GM23338 (cell line): ENCODE measurements around the gene NPHS1.

Source experiments
- CREB1 ChIP-seq: fragments of 250-450 bp; sonication (Bioruptor Pico); IDR thresholded peaks from 2 replicates; pipeline ENCODE4 v1.5.0; 2020; ENCODE audit warnings: low read depth, mild to moderate bottlenecking, moderate library complexity
- CTCF ChIP-seq, 2 experiments: fragments of 200-600 bp in 1 of 2; sonication (generic) in 1 of 2; conservative IDR thresholded peaks; 2 replicates each; pipeline versions ENCODE4 v1.5.1 to v1.6.1; 2016 to 2017; ENCODE audit warnings: antibody characterized with exemption in 2 of 2, low read depth in 2 of 2, mild to moderate bottlenecking in 2 of 2, moderate library complexity in 1 of 2
- EZH2 ChIP-seq: fragments of 200-600 bp; sonication (generic); IDR thresholded peaks from one replicate; pipeline ENCODE4 v1.8.0; 2017; ENCODE audit warnings: antibody characterized with exemption, mild to moderate bottlenecking, low read depth; ENCODE audit not compliant: unreplicated experiment
- EZH2phosphoT487 ChIP-seq: fragments of 200-600 bp; sonication (generic); IDR thresholded peaks from one replicate; pipeline ENCODE4 v1.8.1; 2018; ENCODE audit warnings: antibody characterized with exemption; ENCODE audit not compliant: unreplicated experiment
- NANOG ChIP-seq: IDR thresholded peaks from 2 replicates; pipeline ENCODE4 v1.6.1; 2016; ENCODE audit warnings: antibody characterized with exemption, borderline replicate concordance
- POLR2AphosphoS5 ChIP-seq: IDR thresholded peaks from 2 replicates; pipeline ENCODE4 v1.6.1; 2016; ENCODE audit warnings: antibody characterized with exemption, low read depth
- REST ChIP-seq: IDR thresholded peaks from one replicate; pipeline ENCODE4 v1.6.1; 2018; ENCODE audit warnings: antibody characterized with exemption; ENCODE audit not compliant: unreplicated experiment
- ZNF114 ChIP-seq: fragments of 250-450 bp; sonication (Bioruptor Pico); IDR thresholded peaks from 2 replicates; pipeline ENCODE4 v1.5.0; 2020; ENCODE audit warnings: mild to moderate bottlenecking, moderate library complexity
- ZNF331 ChIP-seq: fragments of 250-450 bp; sonication (Bioruptor Pico); IDR thresholded peaks from 2 replicates; pipeline ENCODE4 v1.5.0; 2020; ENCODE audit warnings: low read depth, mild to moderate bottlenecking, moderate library complexity
- TF ChIP-seq, protein P1 (sequence below): IDR thresholded peaks from 2 replicates; pipeline ENCODE4 v1.6.1; 2016; ENCODE audit warnings: antibody characterized with exemption

- TF ChIP-seq CTCF (conservative IDR thresholded peaks at IDR 0.05; ENCODE audit: low read depth in 2 of 2) (no peak), REST (no peak), NANOG (no peak), EZH2phosphoT487 (no peak), CREB1 (no peak), ZNF331 (CRISPR knock-in tag) (no peak), POLR2AphosphoS5 (no peak), EZH2 (no peak), ZNF114 (CRISPR knock-in tag) (no peak)
- TF ChIP-seq, protein P1, sequence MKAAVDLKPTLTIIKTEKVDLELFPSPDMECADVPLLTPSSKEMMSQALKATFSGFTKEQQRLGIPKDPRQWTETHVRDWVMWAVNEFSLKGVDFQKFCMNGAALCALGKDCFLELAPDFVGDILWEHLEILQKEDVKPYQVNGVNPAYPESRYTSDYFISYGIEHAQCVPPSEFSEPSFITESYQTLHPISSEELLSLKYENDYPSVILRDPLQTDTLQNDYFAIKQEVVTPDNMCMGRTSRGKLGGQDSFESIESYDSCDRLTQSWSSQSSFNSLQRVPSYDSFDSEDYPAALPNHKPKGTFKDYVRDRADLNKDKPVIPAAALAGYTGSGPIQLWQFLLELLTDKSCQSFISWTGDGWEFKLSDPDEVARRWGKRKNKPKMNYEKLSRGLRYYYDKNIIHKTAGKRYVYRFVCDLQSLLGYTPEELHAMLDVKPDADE = no peak
Measured at GRCh38 chr19:35874392-35874930, 22.2 kb upstream of the NPHS1 start.
